ENCODE measurements around the gene WWC1.

WWC1 gene

DNA sequence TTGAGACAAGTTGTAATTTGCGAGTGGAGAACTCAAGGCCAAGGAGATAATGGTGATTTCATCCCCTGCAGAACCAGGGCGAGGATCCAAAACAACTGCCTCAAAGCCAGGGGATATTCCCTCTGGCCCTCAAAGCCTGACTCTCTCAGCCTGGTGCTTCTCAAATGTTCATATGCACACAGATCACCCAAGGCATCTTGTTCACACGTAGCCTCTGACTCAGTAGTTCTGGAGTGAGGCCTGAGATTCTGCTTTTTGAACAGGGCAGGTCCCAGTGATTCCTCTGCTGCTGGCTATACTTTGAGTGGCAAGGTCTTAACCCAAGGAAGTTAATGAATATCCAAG is 30.2 kb upstream of the WWC1 start:
- no peak overlapping the region for H3K4me3 ChIP-seq (ENCODE audit: low read depth, low read length)
- TF ChIP-seq, protein P1, sequence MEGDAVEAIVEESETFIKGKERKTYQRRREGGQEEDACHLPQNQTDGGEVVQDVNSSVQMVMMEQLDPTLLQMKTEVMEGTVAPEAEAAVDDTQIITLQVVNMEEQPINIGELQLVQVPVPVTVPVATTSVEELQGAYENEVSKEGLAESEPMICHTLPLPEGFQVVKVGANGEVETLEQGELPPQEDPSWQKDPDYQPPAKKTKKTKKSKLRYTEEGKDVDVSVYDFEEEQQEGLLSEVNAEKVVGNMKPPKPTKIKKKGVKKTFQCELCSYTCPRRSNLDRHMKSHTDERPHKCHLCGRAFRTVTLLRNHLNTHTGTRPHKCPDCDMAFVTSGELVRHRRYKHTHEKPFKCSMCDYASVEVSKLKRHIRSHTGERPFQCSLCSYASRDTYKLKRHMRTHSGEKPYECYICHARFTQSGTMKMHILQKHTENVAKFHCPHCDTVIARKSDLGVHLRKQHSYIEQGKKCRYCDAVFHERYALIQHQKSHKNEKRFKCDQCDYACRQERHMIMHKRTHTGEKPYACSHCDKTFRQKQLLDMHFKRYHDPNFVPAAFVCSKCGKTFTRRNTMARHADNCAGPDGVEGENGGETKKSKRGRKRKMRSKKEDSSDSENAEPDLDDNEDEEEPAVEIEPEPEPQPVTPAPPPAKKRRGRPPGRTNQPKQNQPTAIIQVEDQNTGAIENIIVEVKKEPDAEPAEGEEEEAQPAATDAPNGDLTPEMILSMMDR (IDR thresholded peaks at IDR 0.05; ENCODE audit: low read depth, low read length): no peak
- no peak for DNase-seq (ENCODE audit: low read depth, low spot score)
- in situ Hi-C loops (cut with HindIII; ENCODE audit: low sequenced_read_pairs): no loop called here

DNA sequence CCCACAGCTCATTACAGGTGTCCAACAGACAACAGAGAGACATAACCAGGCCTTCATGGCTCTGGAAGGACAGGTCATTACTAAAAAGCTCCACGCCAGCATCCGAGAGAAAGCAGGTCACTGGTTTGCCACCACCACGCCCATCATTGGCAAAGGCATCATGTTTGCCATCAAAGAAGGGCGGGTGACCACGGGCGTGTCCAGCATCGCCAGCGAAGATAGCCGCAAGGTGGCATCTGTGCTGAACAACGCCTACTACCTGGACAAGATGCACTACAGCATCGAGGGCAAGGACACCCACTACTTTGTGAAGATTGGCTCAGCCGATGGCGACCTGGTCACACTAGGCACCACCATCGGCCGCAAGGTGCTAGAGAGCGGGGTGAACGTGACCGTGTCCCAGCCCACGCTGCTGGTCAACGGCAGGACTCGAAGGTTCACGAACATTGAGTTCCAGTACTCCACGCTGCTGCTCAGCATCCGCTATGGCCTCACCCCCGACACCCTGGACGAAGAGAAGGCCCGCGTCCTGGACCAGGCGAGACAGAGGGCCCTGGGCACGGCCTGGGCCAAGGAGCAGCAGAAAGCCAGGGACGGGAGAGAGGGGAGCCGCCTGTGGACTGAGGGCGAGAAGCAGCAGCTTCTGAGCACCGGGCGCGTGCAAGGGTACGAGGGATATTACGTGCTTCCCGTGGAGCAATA is 29.3 kb upstream of the WWC1 start:
- no peak for DNase-seq (ENCODE audit: low read depth, low spot score)
- no peak overlapping the region for H3K4me3 ChIP-seq (ENCODE audit: low read depth, low read length)
- in situ Hi-C loops (cut with HindIII; ENCODE audit: low sequenced_read_pairs): no loop called here
- TF ChIP-seq, protein P1 (IDR thresholded peaks at IDR 0.05; ENCODE audit: low read depth, low read length): no peak

DNA sequence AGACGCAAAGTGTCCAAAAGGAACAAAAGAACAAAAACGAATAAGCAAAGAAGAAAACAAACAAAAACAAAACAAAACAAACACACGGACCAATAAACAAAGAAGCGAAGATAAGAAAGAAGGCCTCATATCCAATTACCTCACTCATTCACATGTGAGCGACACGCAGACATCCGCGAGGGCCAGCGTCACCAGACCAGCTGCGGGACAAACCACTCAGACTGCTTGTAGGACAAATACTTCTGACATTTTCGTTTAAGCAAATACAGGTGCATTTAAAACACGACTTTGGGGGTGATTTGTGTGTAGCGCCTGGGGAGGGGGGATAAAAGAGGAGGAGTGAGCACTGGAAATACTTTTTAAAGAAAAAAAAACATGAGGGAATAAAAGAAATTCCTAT is 28.3 kb upstream of the WWC1 start:
- in situ Hi-C loops (cut with HindIII; ENCODE audit: low sequenced_read_pairs): no loop called here
- no peak for DNase-seq (ENCODE audit: low read depth, low spot score)
- TF ChIP-seq, protein P1 (IDR thresholded peaks at IDR 0.05; ENCODE audit: low read depth, low read length): no peak
- H3K4me3 ChIP-seq (ENCODE audit: low read depth, low read length): no peak overlapping the region

DNA sequence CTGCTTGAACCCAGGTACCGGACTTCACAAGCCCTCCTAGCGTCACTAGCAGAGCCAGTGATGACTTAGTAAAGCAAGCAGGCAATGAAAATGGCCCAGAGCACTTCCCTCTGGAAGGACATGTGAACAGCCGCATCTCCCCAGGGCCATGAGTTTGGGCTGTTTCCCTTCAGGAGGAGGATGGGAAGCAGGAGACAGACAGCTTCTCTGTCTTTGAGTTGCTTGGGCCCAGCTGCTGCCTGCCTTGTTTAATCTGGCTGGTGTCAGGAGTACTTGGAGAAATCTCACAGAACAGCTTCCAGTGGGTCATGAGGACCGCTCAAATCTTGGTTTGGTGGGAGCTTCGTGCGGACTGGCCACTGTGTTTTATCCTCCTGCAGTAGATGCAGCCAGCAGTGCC is 25.4 kb upstream of the WWC1 start:
- DNase-seq (ENCODE audit: low read depth, low spot score): no peak
- TF ChIP-seq, protein P1 (IDR thresholded peaks at IDR 0.05; ENCODE audit: low read depth, low read length): no peak

DNA sequence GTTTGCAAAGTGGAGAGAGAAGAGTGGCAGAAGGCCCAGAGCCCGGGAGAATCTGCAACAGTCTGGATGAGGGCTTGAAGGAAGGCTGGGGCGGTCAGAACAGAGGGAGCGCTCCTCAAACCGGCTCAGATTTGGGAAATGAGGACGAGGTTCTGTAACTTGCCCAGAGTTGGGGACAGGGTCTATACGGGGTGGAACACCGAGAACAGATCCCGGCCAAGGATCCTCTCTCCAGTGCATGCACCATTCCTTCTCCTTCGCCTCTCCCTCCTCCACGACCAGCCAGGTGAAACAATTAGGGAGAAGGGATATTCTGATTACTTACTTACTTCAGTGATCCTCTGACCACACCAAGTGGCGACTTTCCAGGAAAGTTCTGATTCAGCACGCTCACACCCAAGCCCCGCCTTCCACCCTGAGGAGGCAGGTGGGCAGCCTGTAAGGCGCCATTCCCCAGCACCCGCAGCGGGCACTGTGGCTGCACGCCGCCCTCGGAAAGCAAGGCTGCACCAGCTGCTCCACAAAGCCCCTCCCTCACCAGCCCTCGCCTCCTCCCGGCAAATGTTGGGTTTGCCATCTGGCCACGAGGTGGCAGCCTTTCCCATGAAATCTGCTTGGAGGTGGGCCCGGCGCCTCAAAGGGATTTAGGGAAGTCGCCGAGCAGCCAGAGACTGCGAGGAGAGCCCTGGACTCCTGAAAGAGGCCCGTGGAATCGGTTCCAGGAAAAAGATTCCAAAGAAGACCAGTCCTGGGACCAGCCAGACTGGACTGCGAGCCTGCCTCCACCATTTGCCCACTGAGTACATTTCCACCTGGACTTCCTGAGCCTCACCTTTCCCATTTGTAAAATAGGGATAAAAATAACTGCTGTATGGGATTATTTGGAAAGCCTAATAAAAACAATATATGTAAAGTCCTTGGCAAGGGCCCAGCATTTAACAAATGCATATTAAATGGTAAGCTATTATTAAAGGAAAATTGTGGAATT is 22.2 kb upstream of the WWC1 start:
- peak; percentile 88 for DNase-seq (ENCODE audit: low read depth, low spot score)
- TF ChIP-seq, protein P1 (IDR thresholded peaks at IDR 0.05; ENCODE audit: low read depth, low read length): peak; percentile 83
- in situ Hi-C loops (cut with HindIII; ENCODE audit: low sequenced_read_pairs): no loop called here
- H3K4me3 ChIP-seq (ENCODE audit: low read depth, low read length): peak overlapping the region; percentile 35

More for the DNA sequence above, 25.4 kb upstream of the WWC1 start:
- H3K4me3 ChIP-seq (ENCODE audit: low read depth, low read length): no peak overlapping the region
- in situ Hi-C loops (cut with HindIII; ENCODE audit: low sequenced_read_pairs): no loop called here

DNA sequence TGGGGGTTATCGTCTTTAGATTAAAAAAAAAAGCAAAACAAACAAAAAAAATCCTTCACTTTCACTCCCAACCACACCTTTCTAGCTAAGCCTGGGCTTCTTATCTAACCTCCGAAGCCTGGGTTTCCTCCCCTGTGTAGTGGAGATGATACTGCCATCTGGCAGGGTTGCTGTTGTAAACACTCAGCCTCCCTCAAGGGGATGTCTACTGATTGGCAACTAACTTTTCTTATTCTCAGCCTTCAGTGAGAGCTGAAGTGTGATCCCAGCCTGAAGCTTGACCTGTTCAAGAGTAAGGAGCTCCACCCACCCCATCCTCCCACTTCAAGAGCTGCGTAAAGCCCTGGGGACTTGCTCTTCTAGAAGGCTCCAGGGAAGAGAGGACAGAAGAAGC is 21.5 kb upstream of the WWC1 start:
- TF ChIP-seq, protein P1 (IDR thresholded peaks at IDR 0.05; ENCODE audit: low read depth, low read length): no peak
- in situ Hi-C loops (cut with HindIII; ENCODE audit: low sequenced_read_pairs): no loop called here
- DNase-seq (ENCODE audit: low read depth, low spot score): no peak

More for the DNA sequence above, 21.5 kb upstream of the WWC1 start:
- no peak overlapping the region for H3K4me3 ChIP-seq (ENCODE audit: low read depth, low read length)

All from astrocyte of the spinal cord (primary cell).